Measurements from ENCODE around the gene KCNK3.

KCNK3 gene

DNA sequence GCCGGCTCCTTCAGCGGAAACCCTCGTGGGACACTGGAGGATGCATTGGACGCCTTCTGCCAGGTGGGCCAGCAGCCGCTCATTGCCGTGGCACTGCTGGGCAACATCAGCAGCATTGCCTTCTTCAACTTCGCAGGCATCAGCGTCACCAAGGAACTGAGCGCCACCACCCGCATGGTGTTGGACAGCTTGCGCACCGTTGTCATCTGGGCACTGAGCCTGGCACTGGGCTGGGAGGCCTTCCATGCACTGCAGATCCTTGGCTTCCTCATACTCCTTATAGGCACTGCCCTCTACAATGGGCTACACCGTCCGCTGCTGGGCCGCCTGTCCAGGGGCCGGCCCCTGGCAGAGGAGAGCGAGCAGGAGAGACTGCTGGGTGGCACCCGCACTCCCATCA, 85.6 kb downstream of the KCNK3 start:
- DNase-seq (ENCODE audit: extremely low read depth, low read depth): no peak
- TF ChIP-seq, protein P1, sequence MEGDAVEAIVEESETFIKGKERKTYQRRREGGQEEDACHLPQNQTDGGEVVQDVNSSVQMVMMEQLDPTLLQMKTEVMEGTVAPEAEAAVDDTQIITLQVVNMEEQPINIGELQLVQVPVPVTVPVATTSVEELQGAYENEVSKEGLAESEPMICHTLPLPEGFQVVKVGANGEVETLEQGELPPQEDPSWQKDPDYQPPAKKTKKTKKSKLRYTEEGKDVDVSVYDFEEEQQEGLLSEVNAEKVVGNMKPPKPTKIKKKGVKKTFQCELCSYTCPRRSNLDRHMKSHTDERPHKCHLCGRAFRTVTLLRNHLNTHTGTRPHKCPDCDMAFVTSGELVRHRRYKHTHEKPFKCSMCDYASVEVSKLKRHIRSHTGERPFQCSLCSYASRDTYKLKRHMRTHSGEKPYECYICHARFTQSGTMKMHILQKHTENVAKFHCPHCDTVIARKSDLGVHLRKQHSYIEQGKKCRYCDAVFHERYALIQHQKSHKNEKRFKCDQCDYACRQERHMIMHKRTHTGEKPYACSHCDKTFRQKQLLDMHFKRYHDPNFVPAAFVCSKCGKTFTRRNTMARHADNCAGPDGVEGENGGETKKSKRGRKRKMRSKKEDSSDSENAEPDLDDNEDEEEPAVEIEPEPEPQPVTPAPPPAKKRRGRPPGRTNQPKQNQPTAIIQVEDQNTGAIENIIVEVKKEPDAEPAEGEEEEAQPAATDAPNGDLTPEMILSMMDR (IDR thresholded peaks at IDR 0.05; ENCODE audit: low read depth, low read length, missing control alignments): no peak
- H3K4me3 ChIP-seq (replicated peaks; ENCODE audit: low read depth, low read length): no peak overlapping the region

DNA sequence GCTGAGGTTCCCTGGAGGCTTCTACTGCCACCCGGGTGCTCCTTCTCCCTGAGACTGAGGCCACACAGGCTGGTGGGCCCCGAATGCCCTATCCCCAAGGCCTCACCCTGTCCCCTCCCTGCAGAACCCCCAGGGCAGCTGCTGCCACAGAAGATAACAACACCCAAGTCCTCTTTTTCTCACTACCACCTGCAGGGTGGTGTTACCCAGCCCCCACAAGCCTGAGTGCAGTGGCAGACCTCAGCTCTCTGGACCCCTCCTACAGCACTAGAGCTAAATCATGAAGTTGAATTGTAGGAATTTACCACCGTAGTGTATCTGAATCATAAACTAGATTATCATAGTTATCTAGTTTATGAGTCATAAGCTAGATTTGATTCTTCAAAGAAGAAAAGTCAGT, 86.0 kb downstream of the KCNK3 start:
- H3K4me3 ChIP-seq (replicated peaks; ENCODE audit: low read depth, low read length): no peak overlapping the region
- DNase-seq (ENCODE audit: extremely low read depth, low read depth): no peak
- TF ChIP-seq, protein P1 (IDR thresholded peaks at IDR 0.05; ENCODE audit: low read depth, low read length, missing control alignments): no peak

DNA sequence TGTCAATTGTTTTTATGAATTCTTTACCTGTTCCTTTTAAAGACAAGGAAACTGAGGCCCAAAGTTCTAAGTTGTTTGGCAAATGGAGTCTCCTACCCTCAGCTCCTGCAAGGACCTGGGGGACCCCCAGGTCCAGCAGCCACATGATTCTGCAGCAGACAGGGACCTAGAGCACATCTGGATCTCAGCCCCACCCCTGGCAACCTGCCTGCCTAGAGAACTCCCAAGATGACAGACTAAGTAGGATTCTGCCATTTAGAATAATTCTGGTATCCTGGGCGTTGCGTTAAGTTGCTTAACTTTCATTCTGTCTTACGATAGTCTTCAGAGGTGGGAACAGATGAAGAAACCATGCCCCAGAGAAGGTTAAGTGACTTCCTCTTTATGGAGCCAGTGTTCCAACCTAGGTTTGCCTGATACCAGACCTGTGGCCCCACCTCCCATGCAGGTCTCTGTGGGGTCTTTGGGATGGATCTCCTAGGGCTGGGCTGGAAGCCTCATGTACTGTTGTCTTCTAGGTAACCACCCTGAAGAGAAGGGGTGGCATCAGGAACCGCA, 87.8 kb downstream of the KCNK3 start:
- no peak for DNase-seq (ENCODE audit: extremely low read depth, low read depth)
- no peak overlapping the region for H3K4me3 ChIP-seq (replicated peaks; ENCODE audit: low read depth, low read length)
- TF ChIP-seq, protein P1 (IDR thresholded peaks at IDR 0.05; ENCODE audit: low read depth, low read length, missing control alignments): no peak
